NCI-H1694 treated with DMSO at 0.1 percent for 48 hours (cell line): ENCODE measurements around the gene ADAMTS13.
"Not testable (repeated sequence)": the region's sequence is repeated elsewhere in the genome, so short reads cannot be mapped to it uniquely, and the experiment has no call there.

Experiments
- DNase-seq: peaks from one replicate; lab custom pipeline; 2025; lab: John Stamatoyannopoulos, UW

ADAMTS13 gene

GRCh38 chr9:133425049-133425632 lies 3.0 kb downstream of the ADAMTS13 start:
- DNase-seq = no peak

DNA sequence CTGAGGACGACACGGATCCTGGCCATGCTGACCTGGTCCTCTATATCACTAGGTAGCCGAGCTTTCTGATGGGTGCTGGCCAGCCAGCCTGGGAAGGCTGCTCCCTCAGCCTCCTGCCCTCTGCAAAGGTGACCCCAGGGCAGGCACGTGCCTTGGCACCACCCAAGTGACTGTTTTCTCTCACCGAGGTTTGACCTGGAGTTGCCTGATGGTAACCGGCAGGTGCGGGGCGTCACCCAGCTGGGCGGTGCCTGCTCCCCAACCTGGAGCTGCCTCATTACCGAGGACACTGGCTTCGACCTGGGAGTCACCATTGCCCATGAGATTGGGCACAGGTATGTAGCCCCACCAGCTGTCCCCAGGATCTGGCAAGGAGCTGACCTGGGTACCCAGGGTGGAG lies 3.8 kb downstream of the ADAMTS13 start:
- no peak for DNase-seq

DNA sequence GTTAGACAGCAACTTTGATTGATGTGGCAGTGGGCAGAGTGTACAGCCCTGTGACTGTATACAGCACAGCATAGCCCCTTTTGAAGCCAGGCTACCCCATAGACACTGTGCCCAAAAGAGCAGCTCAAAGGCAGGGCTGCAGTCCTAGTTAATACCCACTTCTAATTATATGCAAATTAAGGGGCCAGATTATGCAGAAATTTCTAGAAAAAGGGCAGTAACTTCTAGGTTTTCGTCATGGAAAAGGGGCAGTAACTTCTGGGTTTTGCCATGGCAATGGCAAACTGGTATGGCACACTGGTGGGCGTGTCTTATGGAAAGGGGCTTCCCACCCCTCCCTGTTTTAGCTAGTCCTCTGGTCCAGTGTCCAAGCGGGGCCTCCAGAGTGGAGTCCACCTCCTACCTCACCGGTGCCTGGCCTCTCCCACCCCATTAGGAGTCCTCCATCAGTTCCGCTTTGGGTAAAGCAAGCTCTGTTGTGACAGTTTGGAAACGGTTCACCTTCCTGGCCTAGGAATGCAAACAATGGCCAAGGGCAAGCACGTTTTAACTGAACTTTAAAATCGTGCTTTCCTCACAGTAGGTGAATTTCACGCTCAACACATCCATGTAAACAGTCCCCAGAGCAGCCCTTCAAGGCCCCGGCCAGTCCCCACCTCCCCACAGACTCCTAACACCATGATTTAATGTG lies 5.6 kb downstream of the ADAMTS13 start:
- no peak for DNase-seq

- DNase-seq = no peak
Observed at GRCh38 chr9:133428617-133429101, 6.5 kb downstream of the ADAMTS13 start.

GRCh38 chr9:133429214-133429613 lies 7.0 kb downstream of the ADAMTS13 start:
- no peak for DNase-seq

DNA sequence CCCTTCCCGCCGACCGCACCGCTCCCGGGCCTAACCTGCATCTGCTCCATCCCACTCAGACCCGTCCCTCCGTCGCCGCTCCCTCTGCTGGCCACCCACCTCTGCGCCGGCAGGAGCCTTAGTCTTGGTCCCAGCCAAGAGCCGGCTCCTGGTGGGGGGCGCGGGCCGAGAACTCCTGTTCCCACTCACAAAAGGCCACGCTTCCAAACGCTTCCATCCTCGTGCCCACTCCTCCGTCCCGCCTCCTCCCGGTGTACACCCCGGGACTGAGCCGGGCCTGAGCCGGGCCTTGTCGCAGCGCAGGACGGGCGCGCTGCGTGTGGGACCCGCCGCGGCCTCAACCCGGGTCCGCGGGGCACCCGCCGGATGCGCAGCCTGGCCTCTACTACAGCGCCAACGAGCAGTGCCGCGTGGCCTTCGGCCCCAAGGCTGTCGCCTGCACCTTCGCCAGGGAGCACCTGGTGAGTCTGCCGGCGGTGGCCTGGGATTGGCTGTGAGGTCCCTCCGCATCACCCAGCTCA lies 7.5 kb downstream of the ADAMTS13 start:
- no peak for DNase-seq

DNA sequence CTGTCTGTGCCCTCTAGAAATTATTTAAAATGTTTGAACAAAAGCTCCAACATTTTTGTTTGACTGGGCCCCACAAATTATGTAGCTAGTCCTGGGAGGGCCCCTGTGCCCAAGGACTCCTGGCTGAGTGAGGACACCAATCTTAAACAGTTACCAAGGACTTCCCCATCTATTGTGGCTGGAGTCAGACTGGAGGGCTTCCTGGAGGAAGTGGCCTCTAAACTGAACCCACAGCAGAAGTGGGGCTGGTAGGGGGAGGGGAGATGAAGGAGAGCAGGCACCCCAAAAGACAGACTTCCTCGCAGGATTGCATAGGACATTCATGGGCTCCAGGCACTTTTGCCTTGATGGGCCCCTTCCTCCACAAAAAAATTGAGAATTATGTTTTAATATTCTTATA lies 8.1 kb downstream of the ADAMTS13 start:
- DNase-seq = no peak

DNA sequence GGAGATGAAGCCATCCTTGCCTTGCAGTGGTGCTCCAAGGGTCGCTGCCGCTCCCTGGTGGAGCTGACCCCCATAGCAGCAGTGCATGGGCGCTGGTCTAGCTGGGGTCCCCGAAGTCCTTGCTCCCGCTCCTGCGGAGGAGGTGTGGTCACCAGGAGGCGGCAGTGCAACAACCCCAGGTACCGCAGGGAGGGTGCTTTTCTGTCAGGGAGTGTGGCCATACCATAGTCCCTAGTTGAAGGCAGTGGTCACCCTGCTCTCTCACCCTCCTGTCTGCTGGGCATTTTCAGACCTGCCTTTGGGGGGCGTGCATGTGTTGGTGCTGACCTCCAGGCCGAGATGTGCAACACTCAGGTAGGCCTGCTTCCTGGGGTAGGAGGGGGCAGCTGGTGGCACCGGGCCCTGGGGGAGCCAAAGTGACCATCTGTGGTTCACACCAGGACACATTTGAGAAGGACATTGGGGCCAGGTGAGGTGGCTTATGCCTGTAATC lies 11.2 kb downstream of the ADAMTS13 start:
- DNase-seq = no peak

DNA sequence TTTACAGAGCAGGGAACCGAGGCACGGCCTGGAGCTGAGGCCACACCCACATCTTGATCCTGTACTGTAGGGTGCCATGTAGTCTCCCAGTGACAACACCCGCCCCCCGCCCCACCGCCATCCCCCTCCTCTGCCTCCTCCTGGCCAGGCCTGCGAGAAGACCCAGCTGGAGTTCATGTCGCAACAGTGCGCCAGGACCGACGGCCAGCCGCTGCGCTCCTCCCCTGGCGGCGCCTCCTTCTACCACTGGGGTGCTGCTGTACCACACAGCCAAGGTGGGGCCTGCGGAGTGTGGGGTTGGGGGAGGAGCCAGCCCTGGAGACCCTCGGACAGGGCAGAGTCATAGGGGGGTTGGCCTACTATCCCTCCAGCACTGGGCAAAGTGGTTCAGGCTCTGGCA lies 14.5 kb downstream of the ADAMTS13 start:
- no peak for DNase-seq

DNA sequence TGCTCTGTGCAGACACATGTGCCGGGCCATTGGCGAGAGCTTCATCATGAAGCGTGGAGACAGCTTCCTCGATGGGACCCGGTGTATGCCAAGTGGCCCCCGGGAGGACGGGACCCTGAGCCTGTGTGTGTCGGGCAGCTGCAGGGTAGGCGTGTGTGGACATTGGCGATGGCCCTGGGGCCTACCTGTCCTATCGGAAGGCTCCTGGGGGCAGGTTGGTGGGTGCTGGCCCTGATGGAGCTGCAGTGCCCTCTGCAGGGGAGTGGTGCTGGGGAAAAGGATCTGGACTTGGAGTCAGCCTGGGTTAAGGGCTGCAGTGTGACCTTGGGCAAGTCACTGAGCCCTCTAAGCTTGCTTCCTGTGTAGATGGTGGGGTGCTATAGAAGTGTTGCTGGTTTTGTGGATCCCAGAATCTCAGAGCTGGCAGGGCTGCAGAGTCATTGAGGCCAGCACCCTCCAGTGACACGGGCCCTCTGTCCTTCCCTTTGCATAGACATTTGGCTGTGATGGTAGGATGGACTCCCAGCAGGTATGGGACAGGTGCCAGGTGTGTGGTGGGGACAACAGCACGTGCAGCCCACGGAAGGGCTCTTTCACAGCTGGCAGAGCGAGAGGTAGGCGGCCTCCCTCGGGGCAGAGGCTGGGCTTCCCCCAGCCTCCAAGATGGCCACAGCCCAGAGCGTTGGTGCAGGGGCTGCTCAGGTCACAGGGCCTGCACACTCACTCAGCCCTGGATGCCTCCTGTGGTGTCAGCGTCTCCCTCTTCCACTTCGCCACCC lies 15.8 kb downstream of the ADAMTS13 start:
- DNase-seq = no peak

DNA sequence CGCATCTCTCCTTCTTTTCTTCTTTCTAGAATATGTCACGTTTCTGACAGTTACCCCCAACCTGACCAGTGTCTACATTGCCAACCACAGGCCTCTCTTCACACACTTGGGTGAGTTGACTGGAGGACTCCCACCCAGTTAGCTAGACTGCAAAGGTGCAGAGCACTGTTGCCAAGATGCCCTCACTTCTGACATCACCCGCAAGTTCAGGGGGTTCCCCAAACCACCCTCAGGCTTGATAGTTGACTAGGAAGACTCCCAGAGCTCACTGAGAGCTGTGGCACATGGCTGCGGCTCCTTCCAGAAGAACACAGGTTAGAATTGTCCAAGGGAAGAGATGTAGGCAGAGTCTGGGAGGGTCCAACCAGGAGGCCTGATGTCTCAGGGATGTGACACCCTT lies 17.2 kb downstream of the ADAMTS13 start:
- DNase-seq = no peak

- DNase-seq = no peak
Observed at GRCh38 chr9:133440874-133441273, 18.7 kb downstream of the ADAMTS13 start.

GRCh38 chr9:133441571-133441970 lies 19.4 kb downstream of the ADAMTS13 start:
- no peak for DNase-seq

GRCh38 chr9:133443248-133443647 lies 21.1 kb downstream of the ADAMTS13 start:
- no peak for DNase-seq

DNA sequence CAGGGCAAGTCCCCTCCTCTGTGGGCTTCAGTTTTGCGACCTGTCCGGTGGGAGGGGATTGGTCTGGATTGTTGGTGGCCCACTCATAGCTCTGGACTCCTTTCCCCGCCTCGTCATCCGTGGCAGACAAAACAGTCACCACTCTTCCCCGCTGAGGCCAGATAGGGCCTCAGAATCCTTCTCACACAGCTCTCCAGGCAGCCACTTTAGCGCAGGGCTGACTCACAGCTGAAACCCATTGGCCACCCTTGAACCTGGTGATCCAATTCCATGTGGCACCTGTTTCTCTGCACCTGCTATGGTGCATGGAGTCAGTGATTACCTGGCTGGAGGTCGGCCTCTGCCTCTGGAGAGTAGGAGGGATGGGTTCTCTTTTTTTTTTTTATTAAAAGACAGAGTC lies 21.8 kb downstream of the ADAMTS13 start:
- no peak for DNase-seq

DNA sequence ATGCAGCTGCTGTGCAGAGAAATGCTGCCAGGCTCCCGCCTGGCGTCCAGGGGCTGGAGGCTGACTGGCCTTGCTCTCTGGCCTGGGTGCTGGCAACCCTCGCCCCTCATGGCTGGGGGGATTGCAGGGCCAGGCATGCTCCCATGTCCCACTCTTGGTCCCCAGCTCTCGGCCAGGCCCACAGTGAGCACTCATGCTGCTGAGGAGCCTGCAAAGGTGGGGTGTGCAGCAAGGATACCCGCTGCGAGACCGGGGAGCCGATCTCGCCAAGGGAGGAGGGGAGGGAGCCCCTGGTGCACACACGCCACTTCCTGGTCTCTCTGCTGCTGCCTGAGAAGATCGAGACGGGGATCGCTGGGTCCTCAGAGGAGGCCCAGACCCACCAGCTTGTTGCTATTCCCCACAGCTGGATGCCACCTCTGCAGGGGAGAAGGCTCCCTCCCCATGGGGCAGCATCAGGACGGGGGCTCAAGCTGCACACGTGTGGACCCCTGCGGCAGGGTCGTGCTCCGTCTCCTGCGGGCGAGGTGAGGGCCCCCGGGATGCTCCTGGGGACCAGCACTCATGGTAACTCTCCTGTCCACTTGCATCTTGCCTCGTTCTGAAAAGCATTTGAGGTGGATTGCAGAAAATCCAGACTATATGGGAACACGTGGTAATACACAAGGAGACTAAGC lies 23.3 kb downstream of the ADAMTS13 start:
- DNase-seq = no peak

- DNase-seq = no peak
Observed at GRCh38 chr9:133448487-133448972, 26.4 kb downstream of the ADAMTS13 start.

DNA sequence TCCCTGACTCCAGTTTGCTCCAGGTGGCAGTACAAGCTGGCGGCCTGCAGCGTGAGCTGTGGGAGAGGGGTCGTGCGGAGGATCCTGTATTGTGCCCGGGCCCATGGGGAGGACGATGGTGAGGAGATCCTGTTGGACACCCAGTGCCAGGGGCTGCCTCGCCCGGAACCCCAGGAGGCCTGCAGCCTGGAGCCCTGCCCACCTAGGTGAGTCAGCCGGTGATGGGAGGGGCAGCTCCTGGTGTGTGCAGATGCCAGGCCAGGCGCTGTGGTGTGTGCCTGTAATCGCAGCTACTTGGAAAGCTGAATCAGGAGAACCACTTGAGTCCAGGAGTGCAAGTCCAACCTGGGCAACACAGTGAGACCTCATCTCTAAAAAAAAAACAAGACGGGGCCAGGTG lies 27.6 kb downstream of the ADAMTS13 start:
- DNase-seq = no peak

- DNase-seq = not testable (repeated sequence)
Observed at GRCh38 chr9:133451865-133452264, 29.7 kb downstream of the ADAMTS13 start.

GRCh38 chr9:133452562-133452961 lies 30.4 kb downstream of the ADAMTS13 start:
- DNase-seq = no peak

DNA sequence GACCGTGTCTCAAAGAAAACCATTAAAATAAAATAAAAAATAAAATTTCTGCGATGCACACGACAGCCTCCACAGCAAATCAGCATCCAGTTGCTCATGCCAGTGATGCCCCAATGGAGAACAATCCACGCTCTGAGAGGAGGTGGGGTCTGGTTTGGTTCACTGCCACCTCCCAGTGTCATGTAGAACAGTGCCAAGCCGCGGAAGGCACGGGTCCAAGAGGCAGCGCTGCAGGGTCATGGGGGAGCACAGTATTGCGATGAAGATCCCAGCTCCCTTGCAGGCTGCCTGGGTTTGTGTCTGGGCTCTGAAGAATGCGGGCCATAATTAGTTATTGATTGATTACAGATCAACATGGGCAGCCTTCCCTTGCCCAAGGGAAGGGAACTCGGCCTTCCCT lies 31.5 kb downstream of the ADAMTS13 start:
- peak; percentile 7 for DNase-seq

DNA sequence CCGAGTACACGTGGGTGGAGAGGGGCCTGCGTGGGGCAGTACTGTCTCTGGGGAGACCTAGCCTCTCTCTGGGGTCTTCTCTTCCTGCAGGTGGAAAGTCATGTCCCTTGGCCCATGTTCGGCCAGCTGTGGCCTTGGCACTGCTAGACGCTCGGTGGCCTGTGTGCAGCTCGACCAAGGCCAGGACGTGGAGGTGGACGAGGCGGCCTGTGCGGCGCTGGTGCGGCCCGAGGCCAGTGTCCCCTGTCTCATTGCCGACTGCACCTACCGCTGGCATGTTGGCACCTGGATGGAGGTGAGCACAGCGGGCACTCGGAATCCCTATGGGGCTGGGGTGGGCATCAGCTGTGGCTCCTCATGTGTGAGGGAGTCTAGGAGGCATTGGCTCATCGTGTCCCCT lies 32.2 kb downstream of the ADAMTS13 start:
- DNase-seq = no peak
